ENCODE results near the gene TSPAN18.

The TSPAN18 gene

GRCh38 chr11:44799012-44799411 lies 72.2 kb downstream of the TSPAN18 start:
- no peak for DNase-seq

- no peak for DNase-seq
Measured at GRCh38 chr11:44802347-44802746, 75.6 kb downstream of the TSPAN18 start.

GRCh38 chr11:44803009-44803408 lies 76.2 kb downstream of the TSPAN18 start:
- no peak for DNase-seq

- no peak for DNase-seq
Measured at GRCh38 chr11:44804449-44805437, 78.0 kb downstream of the TSPAN18 start.

GRCh38 chr11:44805596-44805995 lies 78.8 kb downstream of the TSPAN18 start:
- no peak for DNase-seq

- DNase-seq, result no peak
Measured at GRCh38 chr11:44808053-44808753, 81.4 kb downstream of the TSPAN18 start.

- no peak for DNase-seq
Measured at GRCh38 chr11:44809283-44809682, 82.5 kb downstream of the TSPAN18 start.

GRCh38 chr11:44811841-44812448 lies 85.2 kb downstream of the TSPAN18 start:
- no peak for DNase-seq

- no peak for DNase-seq
Measured at GRCh38 chr11:44812971-44813370, 86.2 kb downstream of the TSPAN18 start.

GRCh38 chr11:44813401-44813800 lies 86.6 kb downstream of the TSPAN18 start:
- DNase-seq, result no peak

- peak; percentile 15 for DNase-seq
Measured at GRCh38 chr11:44814881-44815592, 88.3 kb downstream of the TSPAN18 start.

GRCh38 chr11:44815917-44816456 lies 89.2 kb downstream of the TSPAN18 start:
- no peak for DNase-seq

GRCh38 chr11:44816761-44817160 lies 90.0 kb downstream of the TSPAN18 start:
- DNase-seq, result no peak

GRCh38 chr11:44817207-44817949 lies 90.6 kb downstream of the TSPAN18 start:
- no peak for DNase-seq

GRCh38 chr11:44818110-44818509 lies 91.3 kb downstream of the TSPAN18 start:
- DNase-seq, result no peak

GRCh38 chr11:44819346-44819745 lies 92.6 kb downstream of the TSPAN18 start:
- no peak for DNase-seq

GRCh38 chr11:44822369-44822768 lies 95.6 kb downstream of the TSPAN18 start:
- DNase-seq, result no peak

- DNase-seq, result no peak
Measured at GRCh38 chr11:44823006-44823405, 96.2 kb downstream of the TSPAN18 start.

- DNase-seq, result no peak
Measured at GRCh38 chr11:44823868-44824267, 97.1 kb downstream of the TSPAN18 start.

- no peak for DNase-seq
Measured at GRCh38 chr11:44824300-44824704, 97.5 kb downstream of the TSPAN18 start.

- DNase-seq, result no peak
Measured at GRCh38 chr11:44825058-44825785, 98.5 kb downstream of the TSPAN18 start.
